Stimulated activated CD8-positive, alpha-beta memory T cell treated with anti-CD3 and anti-CD28 coated beads, Interleukin-12 subunit alpha, Interleukin-12 subunit beta, amount 100 ng/mL, for 4 hours (primary cell): ENCODE data around the gene LPXN.

Source experiments
- DNase-seq: peaks from one replicate; pipeline ENCODE4 v3.0.0-alpha.2; 2020; ENCODE audit warnings: low read depth

Gene LPXN

GRCh38 chr11:58524232-58525036, 51.2 kb downstream of the LPXN start:
- DNase-seq = no peak

- DNase-seq = no peak
These were observed 61.8 kb downstream of the LPXN start for GRCh38 chr11:58513747-58514367.

- DNase-seq = no peak
These were observed 64.0 kb downstream of the LPXN start for GRCh38 chr11:58511636-58512035.

- no peak for DNase-seq
These were observed 65.9 kb downstream of the LPXN start for GRCh38 chr11:58509748-58510147.

GRCh38 chr11:58508814-58509213, 66.8 kb downstream of the LPXN start:
- no peak for DNase-seq

GRCh38 chr11:58508005-58508404, 67.7 kb downstream of the LPXN start, which contains the start of gene OR5B21:
OR5B21 (minus strand) TSS chr11:58508105; CDS start chr11:58508105, 0 bp downstream.
- no peak for DNase-seq

GRCh38 chr11:58507355-58507754, 68.3 kb downstream of the LPXN start:
- DNase-seq = no peak

- DNase-seq = no peak
These were observed 68.7 kb downstream of the LPXN start for GRCh38 chr11:58506935-58507334.

GRCh38 chr11:58505849-58506248, 69.8 kb downstream of the LPXN start:
- no peak for DNase-seq

- no peak for DNase-seq
These were observed 71.4 kb downstream of the LPXN start for GRCh38 chr11:58504232-58504631.

GRCh38 chr11:58503361-58503856, 72.2 kb downstream of the LPXN start:
- no peak for DNase-seq

- no peak for DNase-seq
These were observed 73.7 kb downstream of the LPXN start for GRCh38 chr11:58502004-58502403.

GRCh38 chr11:58498464-58498863, 77.2 kb downstream of the LPXN start:
- no peak for DNase-seq

- no peak for DNase-seq
These were observed 77.7 kb downstream of the LPXN start for GRCh38 chr11:58497951-58498350.

GRCh38 chr11:58495906-58496305, 79.8 kb downstream of the LPXN start:
- no peak for DNase-seq

GRCh38 chr11:58494101-58494500, 81.6 kb downstream of the LPXN start:
- no peak for DNase-seq

- DNase-seq = no peak
These were observed 82.0 kb downstream of the LPXN start for GRCh38 chr11:58493676-58494075.

GRCh38 chr11:58490827-58491226, 84.8 kb downstream of the LPXN start:
- DNase-seq = no peak

GRCh38 chr11:58487170-58487569, 88.5 kb downstream of the LPXN start:
- DNase-seq = no peak

- DNase-seq = no peak
These were observed 89.7 kb downstream of the LPXN start for GRCh38 chr11:58485961-58486360.
